ENCODE measurements around the gene CNTD1.
"Not testable (repeated sequence)": the region's sequence is repeated elsewhere in the genome, so short reads cannot be mapped to it uniquely, and the experiment has no call there.

The CNTD1 gene

GRCh38 chr17:42849451-42850181 lies 51.0 kb downstream of the CNTD1 start:
- Histone ChIP-seq H3K4me1 (ENCODE audit: control extremely low read depth in 1 of 4, control insufficient read depth in 4 of 4, insufficient read depth in 4 of 4, low read length in 3 of 4) (no peaks in the 10 kb centered on the region), H3K4me3 (ENCODE audit: control insufficient read depth in 1 of 7, extremely low read depth in 1 of 7, insufficient read depth in 4 of 7, low read depth in 2 of 7, low read length in 6 of 7) (no peak overlapping the region), H3K27ac (ENCODE audit: insufficient read depth in 1 of 2, low read depth in 1 of 2, low read length in 2 of 2, poor library complexity in 1 of 2, severe bottlenecking in 2 of 2) (no peak overlapping the region), H3K36me3 (ENCODE audit: control insufficient read depth in 4 of 4, insufficient read depth in 4 of 4, low read length in 3 of 4) (peaks cover 0 to 15% (median 12%) of the 10 kb centered on the region in 4 experiments), H3K27me3 (replicated peaks in 2 of 5; ENCODE audit: control insufficient read depth in 4 of 5, insufficient read depth in 5 of 5, low read length in 4 of 5) (no peaks in the 10 kb centered on the region), H3K9me3 (ENCODE audit: control extremely low read depth in 1 of 5, control insufficient read depth in 4 of 5, insufficient read depth in 2 of 5, low read depth in 1 of 5, low read length in 4 of 5) (no peaks in the 10 kb centered on the region)
- POLR2A ChIA-PET = no interaction called here
- CTCF ChIA-PET = interaction anchor here (1.5 to 10.6 kb wide), 3 partner anchors 29 to 90 kb away, joined by 3 to 136 read pairs (median 101); no protein-coding TSS in a partner anchor
- DNase-seq = no peak
- WGBS (ENCODE audit: insufficient coverage) = 89% methylated on average over 6 of the region's 8 CpGs

GRCh38 chr17:42850954-42851353 lies 52.3 kb downstream of the CNTD1 start, which contains the start of gene AOC3:
Gene AOC3, plus strand, starts transcription at chr17:42851199. Its CDS starts 145 bp downstream, at chr17:42851344.
- 88% methylated on average over 9 of the region's 9 CpGs for WGBS (ENCODE audit: insufficient coverage)
- no peaks in the 10 kb centered on the region for H3K4me1 ChIP-seq (ENCODE audit: control extremely low read depth in 1 of 4, control insufficient read depth in 4 of 4, insufficient read depth in 4 of 4, low read length in 3 of 4)
- no peak within 1 kb of the TSS for H3K4me3 ChIP-seq (ENCODE audit: control insufficient read depth in 1 of 7, extremely low read depth in 1 of 7, insufficient read depth in 4 of 7, low read depth in 2 of 7, low read length in 6 of 7)
- no peaks in the 10 kb centered on the region for H3K9me3 ChIP-seq (ENCODE audit: control extremely low read depth in 1 of 5, control insufficient read depth in 4 of 5, insufficient read depth in 2 of 5, low read depth in 1 of 5, low read length in 4 of 5)
- ChIA-PET POLR2A (no interaction called here), CTCF (interaction anchor here (1.6 to 10.6 kb wide), 2 partner anchors 81 to 88 kb away, joined by 6 to 101 read pairs; no protein-coding TSS in a partner anchor)
- no peaks in the 10 kb centered on the region for H3K27me3 ChIP-seq (replicated peaks in 2 of 5; ENCODE audit: control insufficient read depth in 4 of 5, insufficient read depth in 5 of 5, low read length in 4 of 5)
- peaks cover 0 to 2% (median 0%) of the 10 kb centered on the region in 4 experiments for H3K36me3 ChIP-seq (ENCODE audit: control insufficient read depth in 4 of 4, insufficient read depth in 4 of 4, low read length in 3 of 4)
- H3K27ac ChIP-seq (ENCODE audit: insufficient read depth in 1 of 2, low read depth in 1 of 2, low read length in 2 of 2, poor library complexity in 1 of 2, severe bottlenecking in 2 of 2) = no peak within 1 kb of the TSS
- no peak for DNase-seq

GRCh38 chr17:42851371-42852240 lies 52.9 kb downstream of the CNTD1 start:
- WGBS (ENCODE audit: insufficient coverage) = 97% methylated on average over 9 of the region's 28 CpGs
- H3K27me3 ChIP-seq (replicated peaks in 2 of 5; ENCODE audit: control insufficient read depth in 4 of 5, insufficient read depth in 5 of 5, low read length in 4 of 5); H3K9me3 ChIP-seq (ENCODE audit: control extremely low read depth in 1 of 5, control insufficient read depth in 4 of 5, insufficient read depth in 2 of 5, low read depth in 1 of 5, low read length in 4 of 5); H3K27ac ChIP-seq (ENCODE audit: insufficient read depth in 1 of 2, low read depth in 1 of 2, low read length in 2 of 2, poor library complexity in 1 of 2, severe bottlenecking in 2 of 2); POLR2A ChIA-PET; H3K36me3 ChIP-seq (ENCODE audit: control insufficient read depth in 4 of 4, insufficient read depth in 4 of 4, low read length in 3 of 4); H3K4me1 ChIP-seq (ENCODE audit: control extremely low read depth in 1 of 4, control insufficient read depth in 4 of 4, insufficient read depth in 4 of 4, low read length in 3 of 4); H3K4me3 ChIP-seq (ENCODE audit: control insufficient read depth in 1 of 7, extremely low read depth in 1 of 7, insufficient read depth in 4 of 7, low read depth in 2 of 7, low read length in 6 of 7); DNase-seq: not testable (repeated sequence)
- CTCF ChIA-PET = interaction anchor here (1.6 kb wide), 1 partner anchor 87 kb away, joined by 6 read pairs; no protein-coding TSS in a partner anchor

DNA sequence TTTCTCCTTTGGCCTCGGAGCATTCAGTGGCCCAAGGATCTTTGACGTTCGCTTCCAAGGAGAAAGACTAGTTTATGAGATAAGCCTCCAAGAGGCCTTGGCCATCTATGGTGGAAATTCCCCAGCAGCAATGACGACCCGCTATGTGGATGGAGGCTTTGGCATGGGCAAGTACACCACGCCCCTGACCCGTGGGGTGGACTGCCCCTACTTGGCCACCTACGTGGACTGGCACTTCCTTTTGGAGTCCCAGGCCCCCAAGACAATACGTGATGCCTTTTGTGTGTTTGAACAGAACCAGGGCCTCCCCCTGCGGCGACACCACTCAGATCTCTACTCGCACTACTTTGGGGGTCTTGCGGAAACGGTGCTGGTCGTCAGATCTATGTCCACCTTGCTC lies 53.7 kb downstream of the CNTD1 start:
- Histone ChIP-seq H3K27ac (ENCODE audit: insufficient read depth in 1 of 2, low read depth in 1 of 2, low read length in 2 of 2, poor library complexity in 1 of 2, severe bottlenecking in 2 of 2) (no peak overlapping the region), H3K9me3 (ENCODE audit: control extremely low read depth in 1 of 5, control insufficient read depth in 4 of 5, insufficient read depth in 2 of 5, low read depth in 1 of 5, low read length in 4 of 5) (no peaks in the 10 kb centered on the region), H3K27me3 (replicated peaks in 2 of 5; ENCODE audit: control insufficient read depth in 4 of 5, insufficient read depth in 5 of 5, low read length in 4 of 5) (no peaks in the 10 kb centered on the region), H3K4me1 (ENCODE audit: control extremely low read depth in 1 of 4, control insufficient read depth in 4 of 4, insufficient read depth in 4 of 4, low read length in 3 of 4) (no peaks in the 10 kb centered on the region), H3K36me3 (ENCODE audit: control insufficient read depth in 4 of 4, insufficient read depth in 4 of 4, low read length in 3 of 4) (no peaks in the 10 kb centered on the region), H3K4me3 (ENCODE audit: control insufficient read depth in 1 of 7, extremely low read depth in 1 of 7, insufficient read depth in 4 of 7, low read depth in 2 of 7, low read length in 6 of 7) (no peak overlapping the region)
- no peak for DNase-seq
- WGBS (ENCODE audit: insufficient coverage) = 98% methylated on average over 14 of the region's 15 CpGs
- ChIA-PET POLR2A (no interaction called here), CTCF (interaction anchor here (0.8 to 1.3 kb wide), 2 partner anchors 9 to 86 kb away, joined by 3 to 6 read pairs; no protein-coding TSS in a partner anchor)

DNA sequence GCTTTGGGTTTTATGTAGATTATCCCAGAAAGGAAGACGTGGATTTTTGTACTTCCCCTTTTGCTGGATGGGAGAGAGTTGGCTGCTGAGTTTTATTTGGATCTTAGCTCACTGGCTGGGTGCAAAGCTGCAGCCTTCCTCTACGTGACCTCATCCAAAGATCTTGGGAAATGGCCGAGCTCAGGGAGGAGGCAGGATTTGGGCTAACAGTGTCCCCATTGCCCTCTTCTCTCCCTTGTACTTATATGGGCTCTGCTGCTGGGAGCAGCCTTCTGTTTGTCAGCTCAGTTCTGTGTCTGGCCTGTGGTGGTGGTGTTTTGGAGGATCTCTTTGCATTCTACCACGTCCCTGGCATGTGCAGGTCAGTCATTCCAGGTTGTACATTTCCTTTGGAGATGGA lies 54.3 kb downstream of the CNTD1 start:
- POLR2A ChIA-PET = no interaction called here
- WGBS (ENCODE audit: insufficient coverage) = 83% methylated on average over 4 of the region's 4 CpGs
- DNase-seq = no peak
- Histone ChIP-seq H3K27ac (ENCODE audit: insufficient read depth in 1 of 2, low read depth in 1 of 2, low read length in 2 of 2, poor library complexity in 1 of 2, severe bottlenecking in 2 of 2) (no peak overlapping the region), H3K27me3 (replicated peaks in 2 of 5; ENCODE audit: control insufficient read depth in 4 of 5, insufficient read depth in 5 of 5, low read length in 4 of 5) (no peaks in the 10 kb centered on the region), H3K36me3 (ENCODE audit: control insufficient read depth in 4 of 4, insufficient read depth in 4 of 4, low read length in 3 of 4) (no peaks in the 10 kb centered on the region), H3K4me3 (ENCODE audit: control insufficient read depth in 1 of 7, extremely low read depth in 1 of 7, insufficient read depth in 4 of 7, low read depth in 2 of 7, low read length in 6 of 7) (no peak overlapping the region), H3K9me3 (ENCODE audit: control extremely low read depth in 1 of 5, control insufficient read depth in 4 of 5, insufficient read depth in 2 of 5, low read depth in 1 of 5, low read length in 4 of 5) (no peaks in the 10 kb centered on the region), H3K4me1 (ENCODE audit: control extremely low read depth in 1 of 4, control insufficient read depth in 4 of 4, insufficient read depth in 4 of 4, low read length in 3 of 4) (no peaks in the 10 kb centered on the region)
- CTCF ChIA-PET = interaction anchor here (0.8 to 1.3 kb wide), 2 partner anchors 10 to 85 kb away, joined by 3 to 6 read pairs; no protein-coding TSS in a partner anchor

GRCh38 chr17:42853597-42853967 lies 54.9 kb downstream of the CNTD1 start:
- no peak overlapping the region for H3K27ac ChIP-seq (ENCODE audit: insufficient read depth in 1 of 2, low read depth in 1 of 2, low read length in 2 of 2, poor library complexity in 1 of 2, severe bottlenecking in 2 of 2)
- no peaks in the 10 kb centered on the region for H3K9me3 ChIP-seq (ENCODE audit: control extremely low read depth in 1 of 5, control insufficient read depth in 4 of 5, insufficient read depth in 2 of 5, low read depth in 1 of 5, low read length in 4 of 5)
- CTCF ChIA-PET = interaction anchor here (1.3 kb wide), 1 partner anchor 84 kb away, joined by 6 read pairs; no protein-coding TSS in a partner anchor
- no peak for DNase-seq
- no peaks in the 10 kb centered on the region for H3K4me1 ChIP-seq (ENCODE audit: control extremely low read depth in 1 of 4, control insufficient read depth in 4 of 4, insufficient read depth in 4 of 4, low read length in 3 of 4)
- POLR2A ChIA-PET = no interaction called here
- no peak overlapping the region for H3K4me3 ChIP-seq (ENCODE audit: control insufficient read depth in 1 of 7, extremely low read depth in 1 of 7, insufficient read depth in 4 of 7, low read depth in 2 of 7, low read length in 6 of 7)
- H3K36me3 ChIP-seq (ENCODE audit: control insufficient read depth in 4 of 4, insufficient read depth in 4 of 4, low read length in 3 of 4) = no peaks in the 10 kb centered on the region
- no peaks in the 10 kb centered on the region for H3K27me3 ChIP-seq (replicated peaks in 2 of 5; ENCODE audit: control insufficient read depth in 4 of 5, insufficient read depth in 5 of 5, low read length in 4 of 5)
- WGBS (ENCODE audit: insufficient coverage) = 95% methylated on average over 4 of the region's 5 CpGs

Measured in common myeloid progenitor, CD34-positive (primary cell).